Gastroesophageal sphincter (tissue), 3 donors: ENCODE data around the gene CAPZB.

Experiments used
- CTCF ChIP-seq, 4 experiments: fragments of 200-600 bp in 2 of 4; fragments of 450-650 bp in 2 of 4; sonication (generic) in 1 of 4; IDR thresholded peaks; one replicate each; pipeline ENCODE4 v1.5.1; 2017 to 2019; ENCODE audit warnings: antibody characterized with exemption in 4 of 4, mild to moderate bottlenecking in 2 of 4, moderate library complexity in 2 of 4
- POLR2A ChIP-seq, 2 donors: fragments of 450-650 bp; IDR thresholded peaks; one replicate each; pipeline ENCODE4 v1.6.1; 2017; ENCODE audit warnings: antibody characterized with exemption in 2 of 2, mild to moderate bottlenecking in 2 of 2, moderate library complexity in 1 of 2

GRCh38 chr1:19312782-19313635, 172.3 kb downstream of the CAPZB start:
- TF ChIP-seq CTCF (IDR thresholded peaks at IDR 0.05): no peak
- no peak for TF ChIP-seq POLR2A (IDR thresholded peaks at IDR 0.05)
